Fibroblast of the aortic adventitia (primary cell): ENCODE data around the gene ACTL6B. TPM values are rescaled to one million over a fixed set of nuclear protein-coding genes. Genes with fewer than 3 reads are reported as not detected.
A peak's percentile ranks its signal among the peaks of the same experiment; 100 is the strongest.

Source experiments
- DNase-seq: peaks from one replicate; pipeline ENCODE4 v3.0.0-alpha.2; 2010; ENCODE audit warnings: low read depth
- H3K4me3 ChIP-seq: 2 replicates; pipeline ENCODE4 v1.5.1; 2011; ENCODE audit warnings: low read depth, mild to moderate bottlenecking, control low read depth, low read length, moderate library complexity
- CTCF ChIP-seq: IDR thresholded peaks from 2 replicates; pipeline ENCODE4 v1.5.1; 2011; ENCODE audit warnings: mild to moderate bottlenecking, low read length, control low read depth, inconsistent platforms; ENCODE audit not compliant: insufficient read depth
- total RNA-seq: library from RNA; depleted of rRNA; stranded (reverse); fragments of >200 nt; gene quantifications from 2 replicates; pipeline ENCODE4 v1.2.3, GENCODE V29; 2012; ENCODE audit warnings: low replicate concordance

ACTL6B gene
- total RNA-seq, 1 donor = not detected

DNA sequence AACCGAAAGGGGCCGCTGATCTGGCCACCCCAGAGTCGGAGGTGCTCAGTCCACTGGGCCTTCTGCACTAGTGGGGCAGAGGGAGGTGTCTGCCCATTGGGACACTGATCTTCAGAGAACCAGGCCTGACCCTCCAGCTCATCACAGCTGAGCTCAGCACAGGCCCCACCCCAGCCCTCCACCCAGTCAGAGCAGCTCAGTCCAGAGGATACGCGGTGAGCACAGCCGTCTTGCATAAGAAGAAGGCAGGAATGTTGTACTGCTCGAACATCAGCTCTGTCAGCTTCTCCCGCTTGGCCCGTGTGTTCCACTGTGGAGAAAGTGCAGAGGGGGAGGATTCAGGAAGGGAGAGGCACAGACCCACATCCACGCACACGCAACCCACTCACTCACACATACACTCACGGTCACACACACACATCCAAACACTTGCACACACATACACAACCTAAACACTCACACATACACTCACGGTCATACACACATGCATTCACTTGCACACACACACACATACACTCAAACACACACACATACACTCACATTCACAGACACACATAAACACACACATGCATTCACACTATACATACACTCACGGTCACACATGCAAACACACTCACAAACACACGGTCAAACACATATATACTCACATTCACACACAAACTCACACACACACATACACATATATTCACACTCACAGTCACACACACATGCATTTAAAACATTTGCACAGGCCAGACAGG, 6.3 kb downstream of the ACTL6B start:
- TF ChIP-seq CTCF = no peak
- no peak overlapping the region for H3K4me3 ChIP-seq
- DNase-seq = peak; percentile 24

DNA sequence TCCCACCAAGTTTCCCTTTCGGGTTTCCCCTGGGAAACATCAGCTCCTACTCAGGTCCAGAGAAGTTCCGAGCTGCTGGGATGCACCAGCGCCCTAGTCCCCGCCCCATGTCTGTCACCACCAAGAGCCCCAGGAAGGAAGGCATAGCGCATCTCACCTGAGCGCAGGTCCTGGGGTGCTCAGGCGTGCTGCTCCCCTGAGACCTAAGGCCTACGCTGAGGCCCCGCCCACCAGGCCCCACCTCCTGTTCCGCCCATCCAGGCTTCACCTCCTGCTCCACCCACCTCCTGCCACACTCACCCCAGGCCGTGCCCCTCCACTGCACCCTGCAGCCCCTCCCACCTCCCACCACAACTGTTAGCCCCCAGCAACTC, 13.7 kb downstream of the ACTL6B start:
- no peak for TF ChIP-seq CTCF
- H3K4me3 ChIP-seq = no peak overlapping the region
- no peak for DNase-seq

GRCh38 chr7:100641860-100642533, 14.3 kb downstream of the ACTL6B start:
- TF ChIP-seq CTCF = no peak
- DNase-seq = no peak

GRCh38 chr7:100641463-100641859, 14.8 kb downstream of the ACTL6B start, which contains the start of gene TFR2:
Gene TFR2, minus strand, starts transcription at chr7:100641552. Its CDS starts 43 bp downstream, at chr7:100641509.
- no peak within 1 kb of the TSS for H3K4me3 ChIP-seq
- DNase-seq = no peak

More at GRCh38 chr7:100641860-100642533, 14.3 kb downstream of the ACTL6B start:
- no peak overlapping the region for H3K4me3 ChIP-seq

DNA sequence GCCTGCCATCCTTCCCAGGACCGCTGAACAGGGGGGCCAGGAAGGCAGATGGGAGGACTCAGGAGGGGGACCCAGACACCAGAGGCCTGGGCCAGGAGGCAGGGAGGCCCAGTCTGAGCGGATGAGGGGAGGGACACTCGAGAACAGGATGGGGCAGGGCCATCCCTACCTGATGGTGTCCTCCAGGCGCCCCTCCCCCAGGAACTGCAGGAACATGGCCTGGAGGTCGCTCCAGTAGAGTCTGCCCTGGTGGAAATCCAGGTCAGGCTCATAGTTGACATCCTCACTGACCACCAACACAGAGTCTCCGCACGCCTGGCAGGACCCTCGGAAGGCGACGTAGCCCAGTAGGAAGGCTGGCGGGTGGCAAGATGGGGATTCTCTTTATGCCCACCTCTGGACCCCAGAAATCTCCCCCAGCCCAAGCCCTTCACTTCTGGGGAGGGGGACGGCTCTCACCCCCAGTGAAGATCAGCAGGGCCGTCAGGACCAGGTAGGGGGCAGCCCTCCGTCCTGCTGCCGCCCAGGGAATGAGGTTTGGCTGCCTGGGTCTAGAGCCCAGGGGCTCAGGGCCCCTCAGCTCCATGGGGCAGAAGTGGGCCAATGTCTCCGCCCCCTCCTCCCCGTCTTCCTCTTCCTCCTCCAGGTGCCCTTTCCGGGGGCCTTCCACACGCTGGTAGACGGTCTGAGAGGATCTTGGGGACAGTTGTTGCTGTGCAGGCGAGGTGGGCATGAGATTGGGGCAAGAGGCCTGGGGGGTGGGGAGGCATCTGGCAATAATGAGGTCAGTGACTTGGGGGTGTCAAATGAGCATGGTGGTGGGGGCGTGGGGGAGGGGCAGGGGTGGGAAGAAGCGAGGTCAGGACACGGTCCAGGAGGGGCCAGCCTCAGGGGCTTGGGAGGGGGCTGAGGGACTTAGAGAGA, 15.5 kb downstream of the ACTL6B start:
- DNase-seq = no peak
- no peak overlapping the region for H3K4me3 ChIP-seq
- no peak for TF ChIP-seq CTCF

More at GRCh38 chr7:100641463-100641859, 14.8 kb downstream of the ACTL6B start, which contains the start of gene TFR2:
- TF ChIP-seq CTCF = no peak

DNA sequence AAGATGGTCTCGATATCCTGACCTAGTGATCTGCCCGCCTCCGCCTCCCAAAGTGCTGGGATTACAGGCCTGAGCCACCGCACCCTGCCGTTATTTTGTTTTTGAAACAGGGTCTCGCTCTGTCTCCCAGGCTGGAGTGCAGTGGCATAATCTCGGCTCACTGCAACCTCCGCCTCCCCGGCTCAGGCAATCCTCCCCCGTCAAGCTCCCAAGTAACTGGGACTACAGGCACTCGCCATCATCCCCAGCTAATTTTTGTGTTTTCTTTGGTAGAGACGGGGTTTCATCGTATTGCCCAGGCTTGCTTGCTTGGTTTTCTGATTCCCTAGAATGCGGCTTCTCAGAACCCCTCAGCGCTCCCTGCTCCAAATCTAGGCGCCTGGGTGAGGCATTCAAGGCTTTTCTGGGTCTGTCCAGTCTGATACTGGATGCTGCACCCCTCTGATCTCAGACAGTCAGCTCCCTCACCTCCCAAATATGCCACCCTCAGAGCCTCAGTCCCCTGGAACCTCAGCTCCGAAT, 16.2 kb downstream of the ACTL6B start:
- no peak overlapping the region for H3K4me3 ChIP-seq
- TF ChIP-seq CTCF = no peak
- no peak for DNase-seq
